DND-41 (cell line): ENCODE data around the gene NF2.

Source experiments
- EZH2 ChIP-seq: IDR thresholded peaks from 3 replicates; pipeline ENCODE4 v1.6.1; 2012; ENCODE audit warnings: borderline replicate concordance, low read depth, mild to moderate bottlenecking, moderate library complexity, low read length, inconsistent platforms; ENCODE audit not compliant: severe bottlenecking
- TF ChIP-seq, protein P1 (sequence below): IDR thresholded peaks from 2 replicates; pipeline ENCODE4 v1.5.1; 2012; ENCODE audit warnings: borderline replicate concordance, low read length, moderate library complexity, mild to moderate bottlenecking; ENCODE audit not compliant: poor library complexity, severe bottlenecking; ENCODE audit errors: extremely low read depth

DNA sequence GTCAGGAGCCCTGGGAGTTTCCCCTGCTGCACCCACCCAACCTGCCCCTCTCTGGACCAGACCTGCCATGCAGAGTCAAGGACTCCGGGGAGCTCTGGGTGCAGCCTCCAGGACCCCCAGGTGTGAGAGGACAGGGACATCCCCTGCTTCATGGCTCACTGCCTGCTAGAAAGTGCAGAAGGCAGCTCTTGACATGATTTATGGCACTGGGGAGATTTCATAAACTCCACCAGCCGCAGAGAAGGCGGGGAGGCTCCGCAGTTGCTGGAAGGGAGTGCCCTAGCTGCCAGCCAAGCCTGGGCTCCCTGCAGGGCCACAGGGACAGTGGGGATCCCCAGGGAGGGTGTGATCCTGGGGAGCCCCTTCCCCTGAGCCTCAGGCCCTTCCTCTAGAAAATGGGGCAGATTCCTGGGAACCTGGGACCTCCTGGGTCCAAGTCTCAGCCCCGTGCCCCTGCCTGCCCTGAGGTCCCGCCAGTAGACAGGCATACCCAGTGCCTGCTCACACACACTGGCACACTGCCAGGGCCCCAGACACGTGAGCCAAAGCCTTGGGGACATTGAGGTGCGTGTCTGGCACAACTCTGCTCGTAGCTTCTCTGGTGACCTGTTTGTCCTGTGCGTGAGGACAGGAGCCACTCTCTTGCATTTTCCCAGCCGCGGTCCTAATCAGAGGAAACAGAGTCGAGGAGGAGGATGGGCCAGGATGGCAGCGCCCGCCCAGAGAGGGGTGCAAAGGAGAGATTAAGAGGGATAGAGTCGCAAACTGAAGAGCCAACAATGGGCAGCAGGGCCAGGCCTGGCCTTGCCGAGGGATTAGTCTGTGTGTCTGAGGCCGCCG lies 130.1 kb downstream of the NF2 start:
- TF ChIP-seq EZH2, result no peak
- TF ChIP-seq, protein P1, sequence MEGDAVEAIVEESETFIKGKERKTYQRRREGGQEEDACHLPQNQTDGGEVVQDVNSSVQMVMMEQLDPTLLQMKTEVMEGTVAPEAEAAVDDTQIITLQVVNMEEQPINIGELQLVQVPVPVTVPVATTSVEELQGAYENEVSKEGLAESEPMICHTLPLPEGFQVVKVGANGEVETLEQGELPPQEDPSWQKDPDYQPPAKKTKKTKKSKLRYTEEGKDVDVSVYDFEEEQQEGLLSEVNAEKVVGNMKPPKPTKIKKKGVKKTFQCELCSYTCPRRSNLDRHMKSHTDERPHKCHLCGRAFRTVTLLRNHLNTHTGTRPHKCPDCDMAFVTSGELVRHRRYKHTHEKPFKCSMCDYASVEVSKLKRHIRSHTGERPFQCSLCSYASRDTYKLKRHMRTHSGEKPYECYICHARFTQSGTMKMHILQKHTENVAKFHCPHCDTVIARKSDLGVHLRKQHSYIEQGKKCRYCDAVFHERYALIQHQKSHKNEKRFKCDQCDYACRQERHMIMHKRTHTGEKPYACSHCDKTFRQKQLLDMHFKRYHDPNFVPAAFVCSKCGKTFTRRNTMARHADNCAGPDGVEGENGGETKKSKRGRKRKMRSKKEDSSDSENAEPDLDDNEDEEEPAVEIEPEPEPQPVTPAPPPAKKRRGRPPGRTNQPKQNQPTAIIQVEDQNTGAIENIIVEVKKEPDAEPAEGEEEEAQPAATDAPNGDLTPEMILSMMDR, result no peak
